OCI-LY7 (cell line): ENCODE data around the gene APOC4.

ENCODE experiments used
- CTCF ChIP-seq: fragments of 200-600 bp; sonication (generic); conservative IDR thresholded peaks from 2 replicates; pipeline ENCODE4 v1.5.1; 2014; ENCODE audit warnings: mild to moderate bottlenecking, antibody characterized with exemption, low read length, moderate library complexity, mixed read lengths
- EZH2phosphoT487 ChIP-seq: fragments of 200-600 bp; sonication (generic); IDR thresholded peaks from 2 replicates; pipeline ENCODE4 v1.6.1; 2018; ENCODE audit warnings: low read depth, borderline replicate concordance, mild to moderate bottlenecking, mixed run types, antibody characterized with exemption, low read length, moderate library complexity, mixed read lengths

DNA sequence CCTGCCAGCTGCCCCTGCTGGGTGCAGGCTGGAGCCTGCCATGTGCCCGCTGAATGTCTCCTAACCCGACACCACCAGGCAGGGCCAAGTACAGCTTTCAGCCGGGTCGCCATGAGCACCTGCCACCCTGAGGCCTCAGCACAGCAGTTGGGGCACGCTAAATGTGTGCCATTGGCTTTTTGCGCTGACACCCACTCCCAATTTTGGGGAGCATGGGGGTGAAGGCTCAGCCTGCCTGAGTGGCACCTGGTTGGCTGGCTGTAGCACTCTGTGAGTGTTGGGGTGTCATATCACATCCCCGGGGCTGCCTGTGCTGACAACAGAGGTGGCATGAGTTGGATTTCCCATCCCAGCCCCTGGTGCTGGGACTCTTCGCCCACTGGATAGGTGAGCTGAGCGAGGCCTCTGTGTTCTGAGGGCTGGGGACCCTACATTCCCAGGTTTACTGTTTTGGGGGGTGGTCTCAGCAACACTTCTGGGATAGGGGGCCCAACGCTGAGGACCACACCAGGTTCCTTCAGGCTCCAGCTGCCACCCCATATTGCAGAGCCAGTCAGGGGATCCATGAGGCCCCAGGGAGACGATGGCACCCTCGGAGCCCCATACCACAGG is 52.0 kb downstream of the APOC4 start:
- TF ChIP-seq CTCF (no peak), EZH2phosphoT487 (no peak)
